OCI-LY3 (cell line): ENCODE measurements around the gene AKT3.
"Not testable (repeated sequence)": the region's sequence is repeated elsewhere in the genome, so short reads cannot be mapped to it uniquely, and the experiment has no call there.

Experiments used
- H2AFZ ChIP-seq: fragments of 200-600, 300-600 bp; shearing (Covaris generic); 2 replicates; pipeline ENCODE4 v1.6.0; 2014; ENCODE audit warnings: antibody characterized with exemption, low read depth, low read length
- H3K27ac ChIP-seq: fragments of 200-600, 300-600 bp; sonication (generic); 2 replicates; pipeline ENCODE4 v1.5.1; 2014; ENCODE audit warnings: mild to moderate bottlenecking, low read length, moderate library complexity, mixed read lengths
- H3K27me3 ChIP-seq: fragments of 200-600, 300-600 bp; sonication (generic); 2 replicates; pipeline ENCODE4 v1.6.1; 2014; ENCODE audit warnings: low read depth, low read length, mixed read lengths
- H3K36me3 ChIP-seq: fragments of 200-600, 300-600 bp; sonication (generic); replicated peaks from 2 replicates; pipeline ENCODE3; 2014; ENCODE audit warnings: low read depth, low read length, mixed read lengths
- H3K4me1 ChIP-seq: fragments of 300-600, 200-600 bp; sonication (generic); 2 replicates; pipeline ENCODE4 v1.6.1; 2014; ENCODE audit warnings: low read length, mixed read lengths
- H3K4me2 ChIP-seq: fragments of 200-600, 300-600 bp; sonication (generic); 2 replicates; pipeline ENCODE4 v1.6.1; 2014; ENCODE audit warnings: low read length, mixed read lengths
- H3K4me3 ChIP-seq: fragments of 300-600, 200-600 bp; sonication (generic); 2 replicates; pipeline ENCODE4 v1.5.1; 2014; ENCODE audit warnings: antibody characterized with exemption, mild to moderate bottlenecking, low read length, moderate library complexity
- H3K79me2 ChIP-seq: fragments of 300-600, 200-600 bp; shearing (Covaris generic); 2 replicates; pipeline ENCODE4 v1.6.1; 2014; ENCODE audit warnings: mild to moderate bottlenecking, low read length, mixed read lengths
- H3K9ac ChIP-seq: fragments of 300-600, 200-600 bp; shearing (Covaris generic); 2 replicates; pipeline ENCODE4 v1.6.0; 2014; ENCODE audit warnings: mild to moderate bottlenecking, low read length, moderate library complexity
- H3K9me3 ChIP-seq: fragments of 200-600, 300-600 bp; shearing (Covaris generic); 2 replicates; pipeline ENCODE4 v1.6.1; 2014; ENCODE audit warnings: low read length, mixed read lengths; ENCODE audit not compliant: insufficient read depth
- H4K20me1 ChIP-seq: fragments of 200-600, 300-600 bp; sonication (generic); 2 replicates; pipeline ENCODE4 v1.6.1; 2016; ENCODE audit warnings: low read length, mixed read lengths; ENCODE audit not compliant: insufficient read depth
- CTCF ChIP-seq: fragments of 200-600, 300-600 bp; sonication (generic); IDR thresholded peaks from 2 replicates; pipeline ENCODE4 v1.5.1; 2014; ENCODE audit warnings: antibody characterized with exemption, low read length, low read depth
- EZH2phosphoT487 ChIP-seq: fragments of 200-600 bp; shearing (Covaris generic); IDR thresholded peaks from 2 replicates; pipeline ENCODE4 v1.6.1; 2018; ENCODE audit warnings: antibody characterized with exemption, mixed run types, low read depth

Gene AKT3

GRCh38 chr1:243827206-243827605 lies 22.8 kb downstream of the AKT3 start:
- H3K9ac ChIP-seq = no peak overlapping the region
- H3K9me3 ChIP-seq = no peaks in the 10 kb centered on the region
- H3K36me3 ChIP-seq = peaks cover 11% of the 10 kb centered on the region
- peaks cover 3% of the 10 kb centered on the region; the same call in 1 of the 2 replicates for H3K79me2 ChIP-seq
- H3K27ac ChIP-seq = no peak overlapping the region
- TF ChIP-seq CTCF (no peak), EZH2phosphoT487 (no peak)
- no peak overlapping the region for H3K4me2 ChIP-seq
- H3K4me1 ChIP-seq = no peaks in the 10 kb centered on the region
- no peaks in the 10 kb centered on the region for H4K20me1 ChIP-seq
- no peaks in the 10 kb centered on the region for H3K27me3 ChIP-seq
- no peak overlapping the region for H3K4me3 ChIP-seq
- H2AFZ ChIP-seq = no peak overlapping the region

DNA sequence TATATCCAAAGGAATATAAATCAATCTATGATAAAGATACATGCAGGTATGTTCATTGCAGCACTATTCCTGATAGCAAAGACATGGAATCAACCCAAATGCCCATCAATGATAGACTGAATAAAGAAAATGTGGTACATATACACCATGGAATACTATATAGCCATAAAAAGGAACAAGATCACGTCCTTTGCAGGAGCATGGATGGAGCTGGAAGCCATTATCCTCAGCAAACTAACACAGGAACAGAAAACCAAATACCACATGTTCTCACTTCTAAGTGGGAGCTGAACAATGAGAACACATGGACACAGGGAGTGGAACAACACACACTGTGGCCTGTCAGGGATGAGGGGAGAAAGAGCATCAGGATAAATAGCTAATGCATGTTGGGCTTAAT lies 25.1 kb downstream of the AKT3 start:
- H3K79me2 ChIP-seq, H3K4me3 ChIP-seq, H3K9ac ChIP-seq: not testable (repeated sequence)

DNA sequence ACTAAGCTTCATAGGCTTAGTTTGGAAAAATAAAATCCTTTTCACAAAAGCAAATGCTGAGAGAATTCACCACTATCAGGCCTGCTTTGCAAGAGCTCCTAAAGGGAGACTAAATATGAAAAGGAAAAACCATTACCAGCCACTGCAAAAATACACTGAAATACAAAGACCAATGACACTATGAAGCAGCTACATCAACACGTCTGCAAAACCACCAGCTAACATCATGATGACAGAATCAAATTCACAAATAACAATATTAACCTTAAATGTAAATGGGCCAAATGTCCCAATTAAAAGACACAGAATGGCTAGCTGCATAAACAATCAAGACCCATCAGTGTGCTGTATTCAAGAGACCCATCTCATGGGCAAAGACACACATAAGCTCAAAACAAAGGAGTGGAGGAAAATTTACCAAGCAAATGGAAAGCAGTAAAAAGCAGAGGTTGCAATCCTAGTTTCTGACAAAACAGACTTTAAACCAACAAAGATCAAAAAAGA lies 28.8 kb downstream of the AKT3 start:
- peaks cover 25% of the 10 kb centered on the region for H3K36me3 ChIP-seq
- peaks cover 6% of the 10 kb centered on the region; the same call in 1 of the 2 replicates for H3K79me2 ChIP-seq
- no peak overlapping the region for H3K4me3 ChIP-seq
- H3K4me1 ChIP-seq = no peaks in the 10 kb centered on the region
- H3K9ac ChIP-seq = no peak overlapping the region
- no peak overlapping the region for H2AFZ ChIP-seq
- H3K4me2 ChIP-seq = no peak overlapping the region
- peaks cover 7% of the 10 kb centered on the region for H3K9me3 ChIP-seq
- no peaks in the 10 kb centered on the region for H3K27me3 ChIP-seq
- TF ChIP-seq CTCF (no peak), EZH2phosphoT487 (no peak)
- H4K20me1 ChIP-seq = no peaks in the 10 kb centered on the region
- no peak overlapping the region for H3K27ac ChIP-seq

More for the DNA sequence above, 25.1 kb downstream of the AKT3 start:
- H2AFZ ChIP-seq, H3K27ac ChIP-seq, H3K27me3 ChIP-seq, H4K20me1 ChIP-seq, H3K4me2 ChIP-seq, H3K9me3 ChIP-seq, H3K4me1 ChIP-seq: not testable (repeated sequence)
- H3K36me3 ChIP-seq = peaks cover 17% of the 10 kb centered on the region

DNA sequence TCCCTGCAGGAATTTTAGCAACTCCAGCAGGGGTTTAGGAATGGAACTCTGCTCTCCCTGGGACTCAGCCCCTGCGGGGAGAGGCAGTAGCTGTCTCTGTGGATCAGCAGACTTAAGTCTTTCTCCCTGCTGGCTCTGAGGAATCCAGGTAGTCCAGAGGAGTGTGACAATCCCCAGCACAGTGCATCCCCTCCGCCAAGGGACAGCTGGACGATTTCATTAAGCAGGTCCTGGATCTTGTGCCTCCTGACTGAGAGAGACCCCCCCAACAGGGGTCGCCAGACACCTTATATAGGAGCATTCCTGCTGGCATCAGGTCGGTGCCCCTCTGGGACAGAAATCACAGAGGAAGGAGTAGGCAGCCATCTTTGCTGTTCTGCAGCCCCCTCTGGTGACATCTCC lies 30.6 kb downstream of the AKT3 start:
- Histone ChIP-seq H3K9me3 (peaks cover 14% of the 10 kb centered on the region), H3K27ac (no peak overlapping the region), H3K27me3 (no peaks in the 10 kb centered on the region), H4K20me1 (no peaks in the 10 kb centered on the region), H3K79me2 (peaks cover 6% of the 10 kb centered on the region; the same call in 1 of the 2 replicates), H3K9ac (no peak overlapping the region), H3K4me1 (no peaks in the 10 kb centered on the region), H3K36me3 (peaks cover 35% of the 10 kb centered on the region), H3K4me3 (no peak overlapping the region), H2AFZ (no peak overlapping the region), H3K4me2 (no peak overlapping the region)
- TF ChIP-seq EZH2phosphoT487 (no peak), CTCF (no peak)
